ENCODE data around the gene SPAG5.

The SPAG5 gene

GRCh38 chr17:28551421-28552175 is 47.2 kb downstream of the SPAG5 start:
- peaks cover 33% of the 10 kb centered on the region for H3K36me3 Mint-ChIP-seq (ENCODE audit: low read depth)
- DNase-seq (ENCODE audit: low spot score) = no peak
- peak overlapping the region; percentile 65 for H3K27ac Mint-ChIP-seq
- H3K27me3 Mint-ChIP-seq (ENCODE audit: low read depth) = no peaks in the 10 kb centered on the region
- H3K4me3 Mint-ChIP-seq = peak overlapping the region; percentile 95
- H3K4me1 Mint-ChIP-seq (ENCODE audit: low read depth) = peaks cover 43% of the 10 kb centered on the region
- H3K9me3 Mint-ChIP-seq = no peaks in the 10 kb centered on the region

- Mint-ChIP-seq H3K27me3 (ENCODE audit: low read depth) (no peaks in the 10 kb centered on the region), H3K9me3 (no peaks in the 10 kb centered on the region), H3K4me3 (peak overlapping the region; percentile 95), H3K27ac (peak overlapping the region; percentile 46), H3K4me1 (ENCODE audit: low read depth) (peaks cover 43% of the 10 kb centered on the region), H3K36me3 (ENCODE audit: low read depth) (peaks cover 26% of the 10 kb centered on the region)
- no peak for DNase-seq (ENCODE audit: low spot score)
Measured at GRCh38 chr17:28550858-28551257, 48.0 kb downstream of the SPAG5 start.

GRCh38 chr17:28549236-28550132 is 49.3 kb downstream of the SPAG5 start:
- Mint-ChIP-seq H3K4me3 (peak overlapping the region; percentile 95), H3K36me3 (ENCODE audit: low read depth) (peaks cover 19% of the 10 kb centered on the region), H3K27me3 (ENCODE audit: low read depth) (no peaks in the 10 kb centered on the region), H3K27ac (peak overlapping the region; percentile 89), H3K4me1 (ENCODE audit: low read depth) (peaks cover 43% of the 10 kb centered on the region), H3K9me3 (no peaks in the 10 kb centered on the region)
- DNase-seq (ENCODE audit: low spot score) = peak; percentile 67

- Mint-ChIP-seq H3K27me3 (ENCODE audit: low read depth) (no peaks in the 10 kb centered on the region), H3K4me3 (peak overlapping the region; percentile 95), H3K27ac (peak overlapping the region; percentile 89), H3K4me1 (ENCODE audit: low read depth) (peaks cover 43% of the 10 kb centered on the region), H3K9me3 (no peaks in the 10 kb centered on the region), H3K36me3 (ENCODE audit: low read depth) (peaks cover 12% of the 10 kb centered on the region)
- no peak for DNase-seq (ENCODE audit: low spot score)
Measured at GRCh38 chr17:28548417-28549130, 50.3 kb downstream of the SPAG5 start.

GRCh38 chr17:28547623-28548416 is 51.0 kb downstream of the SPAG5 start:
- Mint-ChIP-seq H3K4me3 (peak overlapping the region; percentile 33), H3K9me3 (no peaks in the 10 kb centered on the region), H3K27ac (peak overlapping the region; percentile 80), H3K4me1 (ENCODE audit: low read depth) (peaks cover 40% of the 10 kb centered on the region), H3K36me3 (ENCODE audit: low read depth) (peaks cover 6% of the 10 kb centered on the region), H3K27me3 (ENCODE audit: low read depth) (no peaks in the 10 kb centered on the region)
- peak; percentile 69 for DNase-seq (ENCODE audit: low spot score)

- DNase-seq (ENCODE audit: low spot score) = no peak
- Mint-ChIP-seq H3K4me1 (ENCODE audit: low read depth) (peaks cover 38% of the 10 kb centered on the region), H3K36me3 (ENCODE audit: low read depth) (peaks cover 4% of the 10 kb centered on the region), H3K9me3 (no peaks in the 10 kb centered on the region), H3K4me3 (no peak overlapping the region), H3K27ac (peak overlapping the region; percentile 60), H3K27me3 (ENCODE audit: low read depth) (no peaks in the 10 kb centered on the region)
Measured at GRCh38 chr17:28547096-28547622, 51.7 kb downstream of the SPAG5 start.

GRCh38 chr17:28545787-28546415 is 52.9 kb downstream of the SPAG5 start:
- Mint-ChIP-seq H3K9me3 (no peaks in the 10 kb centered on the region), H3K27ac (no peak overlapping the region), H3K27me3 (ENCODE audit: low read depth) (no peaks in the 10 kb centered on the region), H3K4me3 (no peak overlapping the region), H3K4me1 (ENCODE audit: low read depth) (peaks cover 27% of the 10 kb centered on the region), H3K36me3 (ENCODE audit: low read depth) (peaks cover 2% of the 10 kb centered on the region)
- DNase-seq (ENCODE audit: low spot score) = no peak

- Mint-ChIP-seq H3K27ac (no peak overlapping the region), H3K4me1 (ENCODE audit: low read depth) (peaks cover 21% of the 10 kb centered on the region), H3K4me3 (no peak overlapping the region), H3K36me3 (ENCODE audit: low read depth) (peaks cover 2% of the 10 kb centered on the region), H3K9me3 (no peaks in the 10 kb centered on the region), H3K27me3 (ENCODE audit: low read depth) (no peaks in the 10 kb centered on the region)
- DNase-seq (ENCODE audit: low spot score) = no peak
Measured at GRCh38 chr17:28545141-28545503, 53.7 kb downstream of the SPAG5 start.

GRCh38 chr17:28544402-28545140 is 54.3 kb downstream of the SPAG5 start:
- no peak for DNase-seq (ENCODE audit: low spot score)
- Mint-ChIP-seq H3K27me3 (ENCODE audit: low read depth) (no peaks in the 10 kb centered on the region), H3K36me3 (ENCODE audit: low read depth) (peaks cover 2% of the 10 kb centered on the region), H3K4me1 (ENCODE audit: low read depth) (peaks cover 16% of the 10 kb centered on the region), H3K27ac (no peak overlapping the region), H3K9me3 (no peaks in the 10 kb centered on the region), H3K4me3 (no peak overlapping the region)

- H3K4me3 Mint-ChIP-seq = no peak overlapping the region
- H3K9me3 Mint-ChIP-seq = no peaks in the 10 kb centered on the region
- H3K27me3 Mint-ChIP-seq (ENCODE audit: low read depth) = no peaks in the 10 kb centered on the region
- H3K27ac Mint-ChIP-seq = no peak overlapping the region
- H3K36me3 Mint-ChIP-seq (ENCODE audit: low read depth) = no peaks in the 10 kb centered on the region
- H3K4me1 Mint-ChIP-seq (ENCODE audit: low read depth) = no peaks in the 10 kb centered on the region
- no peak for DNase-seq (ENCODE audit: low spot score)
Measured at GRCh38 chr17:28541439-28541838, 57.4 kb downstream of the SPAG5 start.

GRCh38 chr17:28540231-28540630 is 58.6 kb downstream of the SPAG5 start:
- no peaks in the 10 kb centered on the region for H3K27me3 Mint-ChIP-seq (ENCODE audit: low read depth)
- no peaks in the 10 kb centered on the region for H3K36me3 Mint-ChIP-seq (ENCODE audit: low read depth)
- no peak overlapping the region for H3K27ac Mint-ChIP-seq
- no peak for DNase-seq (ENCODE audit: low spot score)
- no peaks in the 10 kb centered on the region for H3K9me3 Mint-ChIP-seq
- no peak overlapping the region for H3K4me3 Mint-ChIP-seq
- H3K4me1 Mint-ChIP-seq (ENCODE audit: low read depth) = no peaks in the 10 kb centered on the region

GRCh38 chr17:28538296-28538895 is 60.4 kb downstream of the SPAG5 start:
- Mint-ChIP-seq H3K27ac (no peak overlapping the region), H3K27me3 (ENCODE audit: low read depth) (no peaks in the 10 kb centered on the region), H3K4me1 (ENCODE audit: low read depth) (no peaks in the 10 kb centered on the region), H3K9me3 (no peaks in the 10 kb centered on the region), H3K4me3 (no peak overlapping the region), H3K36me3 (ENCODE audit: low read depth) (no peaks in the 10 kb centered on the region)
- DNase-seq (ENCODE audit: low spot score) = no peak

Measured in T-helper 2 cell treated with Interferon-gamma antibody and Interleukin-4, amounts not matched to agents 5 μg/mL and 100 μg/mL, for 36 hours (primary cell).